Posterior cingulate gyrus (tissue), 11 donors: Measurements from ENCODE around the gene DSCAML1.

ENCODE experiments used
- DNase-seq, 10 donors: peaks; one replicate each; pipeline versions ENCODE4 v3.0.0 to v3.0.0-alpha.2; 2020 to 2021; ENCODE audit warnings: mixed read lengths in 3 of 10
- intact Hi-C: fragments of 100-400 bp; cut with DNase I; formaldehyde crosslinking; loops from one replicate; pipeline ENCODE4 v1.15.1; 2023

DSCAML1 gene

DNA sequence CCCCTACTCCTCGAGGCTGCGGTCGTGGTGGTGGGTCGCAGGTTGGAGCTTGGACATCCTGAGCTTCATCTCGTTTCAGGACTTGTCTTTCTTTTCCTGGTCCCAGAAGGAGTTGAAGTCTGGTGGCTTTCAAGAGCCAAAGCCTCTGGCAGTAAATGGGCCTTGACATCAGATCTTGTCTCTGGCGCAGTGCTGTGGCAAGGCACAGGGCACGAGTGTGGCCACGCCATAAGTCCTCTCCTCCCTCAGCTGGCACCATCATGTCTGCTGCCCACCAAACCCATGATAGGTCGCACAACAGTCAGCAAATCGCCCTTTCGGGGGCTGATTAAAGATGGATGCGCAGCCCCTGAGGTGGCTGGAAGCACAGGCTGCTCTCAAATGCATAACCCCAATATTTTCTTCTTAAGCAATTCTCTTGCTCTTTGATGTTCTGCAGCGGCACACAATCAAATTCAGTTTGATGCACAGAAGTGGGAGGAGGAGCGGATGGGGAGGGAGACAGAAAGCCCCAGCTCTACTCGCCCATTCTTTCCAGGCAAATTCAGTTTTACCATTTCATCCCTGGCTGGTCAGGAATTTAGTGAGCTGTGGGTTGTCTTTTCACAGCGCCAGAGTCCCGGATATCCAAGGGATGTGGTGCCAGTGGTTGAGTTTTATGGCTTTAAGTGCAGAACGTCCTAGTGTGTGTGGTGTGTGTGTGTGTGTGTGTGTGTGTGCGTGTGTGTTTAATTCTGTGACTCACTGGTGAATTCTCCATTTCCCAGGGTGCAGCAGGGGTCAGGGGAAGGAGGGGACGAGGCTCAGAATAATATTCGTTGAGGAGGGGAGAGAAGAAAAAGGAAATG is 162.0 kb downstream of the DSCAML1 start:
- DNase-seq: peak in 2 of 10 donors; percentile 75 to 81
- intact Hi-C loops: no loop called here

- peak in 1 of 10 donors; percentile 73 for DNase-seq
- intact Hi-C loops: no loop called here
These were observed 162.8 kb downstream of the DSCAML1 start for GRCh38 chr11:117633976-117634755.

GRCh38 chr11:117633186-117633754 is 163.7 kb downstream of the DSCAML1 start:
- intact Hi-C loops: no loop called here
- DNase-seq: no peak

GRCh38 chr11:117632306-117632705 is 164.7 kb downstream of the DSCAML1 start:
- intact Hi-C loops: no loop called here
- no peak for DNase-seq

GRCh38 chr11:117631336-117632140 is 165.5 kb downstream of the DSCAML1 start:
- intact Hi-C loops: no loop called here
- DNase-seq: no peak

DNA sequence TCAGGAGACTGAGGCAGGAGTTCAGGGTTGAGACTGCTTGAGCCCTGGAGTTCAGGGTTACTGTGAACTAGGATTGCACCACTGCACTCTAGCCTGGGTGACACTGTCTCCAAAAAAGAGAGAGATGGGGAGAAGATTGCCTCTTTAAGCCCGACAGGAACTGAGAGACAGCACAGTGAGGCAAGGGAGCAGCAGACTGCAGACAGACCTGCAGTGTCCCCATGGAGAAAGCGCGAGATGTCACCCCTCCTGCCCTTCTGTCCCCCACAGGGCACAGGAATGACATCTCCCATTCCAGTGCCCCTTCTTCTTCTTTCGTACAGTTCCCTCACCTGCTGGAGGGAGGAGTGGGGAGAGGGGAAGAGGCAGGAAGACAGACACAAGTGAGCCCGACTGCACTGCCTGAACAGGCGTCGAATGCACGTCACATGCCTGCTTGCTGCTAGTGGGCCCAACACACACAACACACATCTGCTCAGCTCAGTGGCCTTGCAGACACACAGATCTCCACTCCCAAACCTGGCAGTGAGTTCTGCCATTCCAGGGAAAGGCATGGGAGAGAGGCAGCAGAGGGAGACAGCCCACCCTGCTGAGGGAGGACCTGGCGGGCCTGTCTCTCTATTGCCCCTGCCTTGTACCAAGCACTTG is 167.0 kb downstream of the DSCAML1 start:
- peak in 1 of 10 donors; percentile 47 for DNase-seq
- intact Hi-C loops: no loop called here

- DNase-seq: peak in 1 of 10 donors; percentile 55
These were observed 167.9 kb downstream of the DSCAML1 start for GRCh38 chr11:117629146-117629545.

GRCh38 chr11:117627259-117627658 is 169.8 kb downstream of the DSCAML1 start:
- intact Hi-C loops: no loop called here
- DNase-seq: peak in 8 of 10 donors; percentile 42 to 93 (median 69)

More at GRCh38 chr11:117629146-117629545, 167.9 kb downstream of the DSCAML1 start:
- intact Hi-C loops: no loop called here

DNA sequence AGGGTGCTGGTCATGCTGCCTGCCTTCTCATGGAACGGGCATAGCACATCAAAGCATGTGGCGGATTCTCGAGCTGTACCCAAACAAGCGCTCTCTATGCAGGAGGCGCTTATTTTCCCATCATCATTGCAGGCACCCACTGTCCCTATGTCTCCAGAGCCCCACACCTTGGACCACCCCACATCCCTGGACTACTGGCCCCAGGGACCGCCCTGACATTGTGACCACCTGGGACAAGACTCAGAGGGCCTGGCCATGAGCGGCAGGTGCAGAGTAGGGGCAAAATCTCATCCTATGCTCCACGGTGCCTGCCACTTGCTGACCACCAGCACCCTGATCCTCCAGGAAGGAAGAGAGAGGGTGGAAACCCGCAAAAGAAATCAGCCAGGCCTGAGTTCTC is 170.4 kb downstream of the DSCAML1 start:
- DNase-seq: peak in 1 of 10 donors; percentile 57
- intact Hi-C loops: no loop called here

GRCh38 chr11:117625237-117625636 is 171.8 kb downstream of the DSCAML1 start:
- intact Hi-C loops: no loop called here
- peak in 2 of 10 donors; percentile 72 to 74 for DNase-seq

DNA sequence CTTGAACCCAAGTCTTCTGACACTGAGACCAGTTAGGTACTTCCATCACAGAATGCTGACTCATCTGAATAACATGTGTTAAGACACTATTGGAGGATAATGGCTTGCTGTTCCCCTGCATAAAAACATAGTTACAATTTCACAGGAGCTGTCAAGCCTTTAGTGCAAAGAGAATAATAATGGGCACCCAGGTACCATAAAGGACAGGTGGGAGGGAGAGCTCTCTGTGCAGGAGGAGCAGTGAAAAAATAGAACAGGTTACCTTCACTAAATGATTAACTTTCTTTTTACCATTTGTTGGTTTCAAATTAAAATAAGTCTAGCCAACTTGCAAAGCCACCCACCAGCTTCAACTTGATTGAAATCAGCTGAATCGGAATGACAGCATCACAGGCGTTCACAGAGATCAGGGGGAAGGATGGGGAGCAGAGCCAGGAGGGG is 173.2 kb downstream of the DSCAML1 start:
- intact Hi-C loops: no loop called here
- DNase-seq: no peak

DNA sequence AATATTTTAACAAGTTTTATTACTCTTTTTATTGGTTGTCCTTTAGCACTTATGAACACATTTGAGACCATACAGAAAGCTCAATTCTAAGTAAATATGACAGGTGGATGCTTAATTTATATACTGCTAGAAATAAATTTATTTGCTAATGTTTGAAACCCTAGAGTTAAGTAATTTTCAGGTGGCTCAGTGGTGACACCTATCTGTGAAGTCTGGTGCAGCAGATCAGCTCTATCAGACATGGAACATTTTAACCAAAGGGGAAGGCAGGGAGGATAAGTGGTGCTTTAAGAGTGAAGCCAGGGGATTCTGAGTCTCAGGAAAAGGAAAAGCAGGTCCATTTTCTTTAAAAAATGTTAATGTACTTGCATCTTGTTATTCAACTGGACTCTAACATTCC is 175.8 kb downstream of the DSCAML1 start:
- no peak for DNase-seq
- intact Hi-C loops: no loop called here

- intact Hi-C loops: no loop called here
These were observed 176.4 kb downstream of the DSCAML1 start for GRCh38 chr11:117620659-117621058.

GRCh38 chr11:117620086-117620485 is 176.9 kb downstream of the DSCAML1 start:
- intact Hi-C loops: no loop called here
- DNase-seq: peak in 1 of 10 donors; percentile 73

More at GRCh38 chr11:117620659-117621058, 176.4 kb downstream of the DSCAML1 start:
- DNase-seq: no peak

GRCh38 chr11:117619661-117620060 is 177.4 kb downstream of the DSCAML1 start:
- no peak for DNase-seq
- intact Hi-C loops: no loop called here

DNA sequence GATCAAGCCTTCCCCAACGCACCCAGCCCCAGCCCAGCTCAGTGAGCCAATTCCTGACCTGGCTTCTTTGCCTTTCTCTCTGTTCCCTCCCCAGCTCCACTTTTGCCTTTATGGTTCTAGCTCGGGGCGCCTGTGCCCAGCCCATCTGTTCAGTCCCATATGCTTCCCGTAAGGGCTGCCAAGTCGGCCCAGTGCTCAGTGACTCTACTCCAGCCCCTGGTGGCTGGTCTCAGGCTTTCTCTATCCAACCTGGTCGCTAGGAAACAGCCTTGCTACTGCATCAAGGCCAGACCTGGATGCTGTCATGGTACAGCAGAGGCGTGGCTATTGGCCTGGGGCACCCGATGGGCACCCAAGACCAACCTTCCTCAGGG is 178.0 kb downstream of the DSCAML1 start:
- DNase-seq: peak in 7 of 10 donors; percentile 47 to 91 (median 55)
- intact Hi-C loops: no loop called here

DNA sequence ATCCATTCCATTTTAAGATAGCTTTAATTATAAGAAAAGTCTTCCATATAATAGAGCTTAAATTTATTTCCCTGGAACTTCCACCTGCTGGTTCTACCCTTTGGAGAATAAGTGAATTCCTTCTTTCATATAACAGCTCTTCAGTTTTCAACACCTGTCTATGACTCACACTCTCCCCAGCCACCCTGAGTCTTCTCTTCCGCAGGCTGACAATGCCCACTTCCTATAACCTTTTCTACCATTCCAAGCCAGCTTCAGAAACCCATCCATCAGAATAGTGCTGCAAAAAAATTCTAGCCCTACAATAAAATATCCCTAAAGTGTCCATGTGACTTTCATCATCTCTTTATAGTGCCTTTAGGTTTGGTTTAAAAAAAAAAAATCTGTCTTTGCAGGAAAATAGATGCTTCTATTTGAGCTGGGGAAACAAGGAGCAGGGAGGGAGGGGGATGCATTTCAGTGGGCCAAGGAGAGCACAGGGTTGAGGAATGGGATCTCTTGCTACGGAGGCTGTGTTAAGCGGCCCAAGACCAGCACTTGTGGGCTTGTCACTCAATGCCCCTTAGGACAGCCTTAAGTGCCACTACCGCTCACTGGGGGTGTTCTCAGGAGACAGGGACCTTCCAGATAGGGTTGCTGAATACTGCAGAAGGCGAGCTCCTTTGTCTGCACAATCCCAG is 178.6 kb downstream of the DSCAML1 start:
- intact Hi-C loops: no loop called here
- DNase-seq: no peak

DNA sequence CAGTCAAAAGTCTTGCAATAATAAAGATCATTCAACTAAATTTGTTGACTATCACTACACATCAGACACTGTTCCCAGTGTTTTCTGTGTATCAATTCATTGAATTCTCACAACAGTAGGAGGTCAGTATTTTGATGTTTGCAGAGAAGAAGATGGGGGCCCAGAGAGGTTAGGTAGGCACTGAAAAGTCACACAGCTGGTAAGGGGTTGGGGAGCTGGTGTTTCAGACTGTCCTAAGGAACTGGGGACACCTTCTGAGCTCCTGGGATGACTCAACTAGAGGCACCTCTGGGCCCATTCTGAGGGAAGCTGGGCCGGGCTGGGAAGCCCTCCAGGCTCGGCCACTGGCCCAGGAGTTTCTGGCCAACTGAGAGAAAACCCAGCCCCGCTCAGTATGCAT is 180.0 kb downstream of the DSCAML1 start:
- DNase-seq: no peak

DNA sequence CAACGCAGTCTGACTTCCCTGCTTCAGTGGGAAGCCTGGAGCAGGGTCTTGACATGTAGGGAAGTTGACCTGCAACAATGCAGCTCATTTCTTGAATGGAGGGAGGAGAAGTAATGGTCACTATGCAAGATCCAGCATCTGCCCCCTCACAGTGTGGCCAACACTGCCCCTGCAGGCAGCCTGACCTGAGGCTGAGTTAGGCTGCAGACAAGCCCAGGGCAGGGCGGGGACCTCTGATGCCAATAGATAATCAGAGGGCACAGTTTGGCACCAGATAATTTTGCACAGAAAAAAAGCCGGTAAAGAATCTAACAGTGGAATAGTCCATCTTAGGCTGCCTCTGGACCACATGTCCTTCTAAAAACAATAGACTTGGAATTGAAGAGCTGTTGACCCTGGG is 182.3 kb downstream of the DSCAML1 start:
- DNase-seq: no peak
- intact Hi-C loops: no loop called here

More for the DNA sequence above, 180.0 kb downstream of the DSCAML1 start:
- intact Hi-C loops: no loop called here
